Measurements from ENCODE around the gene DMTF1. TPM values are rescaled to one million over a fixed set of nuclear protein-coding genes. Genes with fewer than 3 reads are reported as not detected.

DMTF1 gene
- total RNA-seq, 1 experiment from 2014 or later, result 56.3 TPM

GRCh38 chr7:87213811-87214210 lies 61.6 kb downstream of the DMTF1 start:
- Histone ChIP-seq H3K9me3 (ENCODE audit: control insufficient read depth in 1 of 2, insufficient read depth in 1 of 2, low read depth in 1 of 2, low read length in 2 of 2) (no peaks in the 10 kb centered on the region), H3K27ac (ENCODE audit: low read depth, low read length) (no peak overlapping the region), H3K27me3 (ENCODE audit: insufficient read depth, low read length) (no peaks in the 10 kb centered on the region), H3K4me2 (ENCODE audit: low read length) (no peak overlapping the region), H4K20me1 (ENCODE audit: insufficient read depth) (no peaks in the 10 kb centered on the region; the same call in 1 of the 2 replicates), H3K79me2 (ENCODE audit: insufficient read depth, low read length) (peaks cover 88% of the 10 kb centered on the region), H3K9me2 (ENCODE audit: insufficient read depth) (no peaks in the 10 kb centered on the region), H2AFZ (ENCODE audit: low read depth, low read length, poor library complexity, severe bottlenecking) (no peak overlapping the region), H3K9ac (ENCODE audit: low read length) (no peak overlapping the region), H3K4me1 (ENCODE audit: control insufficient read depth in 1 of 2, insufficient read depth in 2 of 2, low read length in 2 of 2) (peaks cover 0 to 10% of the 10 kb centered on the region in 2 experiments; a peak in 2 of 4 replicates), H3K4me3 (replicated peaks in 1 of 2; ENCODE audit: low read depth in 1 of 2, low read length in 2 of 2) (no peak overlapping the region), H3K36me3 (ENCODE audit: control insufficient read depth in 1 of 2, insufficient read depth in 2 of 2, low read length in 2 of 2) (peaks cover 0 to 1% of the 10 kb centered on the region in 2 experiments; a peak in 2 of 4 replicates)
- no peak for DNase-seq (ENCODE audit: low read depth, low spot score)
- ChIA-PET CTCF (no interaction called here), POLR2A (no interaction called here), RAD21 (ENCODE audit: low non-redundant PET in 1 of 2, low total read pairs in 2 of 2, uncharacterized antibody in 2 of 2, unreplicated experiment in 2 of 2) (no interaction called here)
- BruUV-seq (replicated peaks), result no TSS peak
- intact Hi-C loops (cut with micrococcal nuclease), result no loop called here
- ATAC-seq, result no peak
- TF ChIP-seq CBX3 (IDR thresholded peaks at IDR 0.05; ENCODE audit: low read depth) (no peak), EZH2phosphoT487 (IDR thresholded peaks at IDR 0.05; ENCODE audit: borderline replicate concordance) (no peak), REST (IDR thresholded peaks at IDR 0.05; ENCODE audit: low read depth) (no peak), CTCF (IDR thresholded peaks at IDR 0.05 in 2 of 3, conservative IDR thresholded peaks at IDR 0.05 in 1 of 3; ENCODE audit: borderline replicate concordance in 1 of 3, insufficient read depth in 1 of 3, low read depth in 2 of 3, low read length in 2 of 3) (no peak), SIN3A (IDR thresholded peaks at IDR 0.05; ENCODE audit: low read depth) (no peak), ELF1 (IDR thresholded peaks at IDR 0.05; ENCODE audit: borderline replicate concordance, low read depth) (no peak), YY1 (IDR thresholded peaks at IDR 0.05; ENCODE audit: extremely low read depth, insufficient replicate concordance, low read depth, low read length) (no peak), CEBPB (IDR thresholded peaks at IDR 0.05; ENCODE audit: low read depth) (no peak), EZH2 (IDR thresholded peaks at IDR 0.05) (no peak), TCF7L2 (IDR thresholded peaks at IDR 0.05; ENCODE audit: borderline replicate concordance, extremely low read depth, insufficient read depth, insufficient read length) (no peak), POLR2AphosphoS5 (IDR thresholded peaks at IDR 0.05; ENCODE audit: low read depth, low read length) (no peak), RAD21 (IDR thresholded peaks at IDR 0.05; ENCODE audit: low read depth) (no peak), ATF3 (IDR thresholded peaks at IDR 0.05) (no peak), ZFX (IDR thresholded peaks at IDR 0.05) (no peak), JUND (IDR thresholded peaks at IDR 0.05) (no peak)
